ENCODE measurements around the gene FANCD2OS.

GRCh38 chr3:10074666-10075065, 33.4 kb downstream of the FANCD2OS start:
- no peak for TF ChIP-seq TOX (CRISPR knock-in tag; IDR thresholded peaks at IDR 0.05; ENCODE audit: borderline replicate concordance)
- no peak for TF ChIP-seq PATZ1 (CRISPR knock-in tag; IDR thresholded peaks at IDR 0.05; ENCODE audit: borderline replicate concordance)
- no peak for TF ChIP-seq TCF4 (CRISPR knock-in tag; IDR thresholded peaks at IDR 0.05; ENCODE audit: borderline replicate concordance)
- TF ChIP-seq CREB5 (CRISPR knock-in tag; IDR thresholded peaks at IDR 0.05; ENCODE audit: low read depth) = no peak
- TF ChIP-seq PPARA (CRISPR knock-in tag; IDR thresholded peaks at IDR 0.05; ENCODE audit: borderline replicate concordance) = no peak
- no peak for TF ChIP-seq ZFP3 (CRISPR knock-in tag; IDR thresholded peaks at IDR 0.05)
- no peak for TF ChIP-seq TSHZ2 (CRISPR knock-in tag; IDR thresholded peaks at IDR 0.05)
- no peak for TF ChIP-seq RARB (CRISPR knock-in tag; IDR thresholded peaks at IDR 0.05)
- TF ChIP-seq ZNF8 (CRISPR knock-in tag; IDR thresholded peaks at IDR 0.05) = no peak
- no peak for TF ChIP-seq ZFP30 (CRISPR knock-in tag; IDR thresholded peaks at IDR 0.05)
- no peak for TF ChIP-seq ZC3H10 (CRISPR knock-in tag; IDR thresholded peaks at IDR 0.05)
- no peak for TF ChIP-seq BACH2 (CRISPR knock-in tag; IDR thresholded peaks at IDR 0.05; ENCODE audit: borderline replicate concordance)
- no peak for TF ChIP-seq ARNTL (CRISPR knock-in tag; IDR thresholded peaks at IDR 0.05; ENCODE audit: borderline replicate concordance, low read depth)
- TF ChIP-seq ISL1 (CRISPR knock-in tag; IDR thresholded peaks at IDR 0.05) = no peak
